Measurements from ENCODE around the gene TIFAB.
A peak's percentile ranks its signal among the peaks of the same experiment; 100 is the strongest.

The TIFAB gene

GRCh38 chr5:135481387-135481786 is 29.2 kb upstream of the TIFAB start:
- no peak for DNase-seq

- no peak for DNase-seq
Measured at GRCh38 chr5:135480511-135480910, 28.4 kb upstream of the TIFAB start.

- no peak for DNase-seq
Measured at GRCh38 chr5:135478938-135479337, 26.8 kb upstream of the TIFAB start.

- no peak for DNase-seq
Measured at GRCh38 chr5:135477613-135478066, 25.5 kb upstream of the TIFAB start.

- no peak for DNase-seq
Measured at GRCh38 chr5:135476615-135477581, 24.7 kb upstream of the TIFAB start.

GRCh38 chr5:135473956-135474670 is 22.0 kb upstream of the TIFAB start:
- DNase-seq, result no peak

GRCh38 chr5:135472141-135472540 is 20.0 kb upstream of the TIFAB start:
- DNase-seq, result no peak

GRCh38 chr5:135471726-135472125 is 19.6 kb upstream of the TIFAB start:
- no peak for DNase-seq

- no peak for DNase-seq
Measured at GRCh38 chr5:135469911-135470310, 17.8 kb upstream of the TIFAB start.

- DNase-seq, result no peak
Measured at GRCh38 chr5:135468541-135468940, 16.4 kb upstream of the TIFAB start.

- no peak for DNase-seq
Measured at GRCh38 chr5:135467871-135468485, 15.8 kb upstream of the TIFAB start.

GRCh38 chr5:135467051-135467625 is 15.0 kb upstream of the TIFAB start:
- no peak for DNase-seq

GRCh38 chr5:135466178-135467050 is 14.3 kb upstream of the TIFAB start:
- DNase-seq, result peak; percentile 86

GRCh38 chr5:135465391-135466122 is 13.4 kb upstream of the TIFAB start:
- peak; percentile 18 for DNase-seq

GRCh38 chr5:135462304-135462703 is 10.2 kb upstream of the TIFAB start:
- DNase-seq, result peak; percentile 93

GRCh38 chr5:135461481-135462151 is 9.5 kb upstream of the TIFAB start:
- DNase-seq, result no peak

GRCh38 chr5:135460246-135461033 is 8.3 kb upstream of the TIFAB start:
- no peak for DNase-seq

GRCh38 chr5:135458921-135459331 is 6.8 kb upstream of the TIFAB start:
- DNase-seq, result no peak

- DNase-seq, result no peak
Measured at GRCh38 chr5:135458356-135458755, 6.2 kb upstream of the TIFAB start.
